CD4-positive, alpha-beta T cell (primary cell): ENCODE data around the gene MARCHF3. TPM values are rescaled to one million over a fixed set of nuclear protein-coding genes. Genes with fewer than 3 reads are reported as not detected.

ENCODE experiments used
- ATAC-seq: fragments of 200-7000 bp; cut with Tn5 transposase; one replicate; pipeline ENCODE4 v1.10.0; 2022; ENCODE audit warnings: mild to moderate bottlenecking; ENCODE audit not compliant: poor library complexity
- CTCF ChIA-PET: fragments of 350-600 bp; sonication (Branson Sonifier 250); formaldehyde crosslinking; loops from one replicate; lab custom pipeline; 2021; ENCODE audit warnings: antibody characterized with exemption, inconsistent platforms; lab: Charles Lee
- POLR2A ChIA-PET: fragments of 350-600 bp; sonication (Branson Sonifier 250); formaldehyde crosslinking; loops from one replicate; lab custom pipeline; 2021; ENCODE audit warnings: antibody characterized with exemption, inconsistent platforms; lab: Charles Lee
- DNase-seq, 14 experiments: peaks; one replicate each; pipeline ENCODE4 v3.0.0-alpha.2; 2013 to 2020; ENCODE audit warnings: mixed read lengths in 2 of 14
- H3K27ac ChIP-seq, 2 donors: one replicate each; pipeline versions ENCODE4 v1.5.1 to v1.7.0; 2013; ENCODE audit warnings: low read length in 2 of 2, low read depth in 1 of 2, mild to moderate bottlenecking in 1 of 2
- H3K27me3 ChIP-seq, 2 experiments: 1 replicate in 1 of 2; 2 replicates in 1 of 2; pipeline versions ENCODE4 v1.6.1 to v1.7.0; 2013; ENCODE audit warnings: low read length in 2 of 2, control low read depth in 1 of 2, mild to moderate bottlenecking in 1 of 2, moderate library complexity in 1 of 2; ENCODE audit not compliant: insufficient read depth in 2 of 2, control insufficient read depth in 1 of 2
- H3K36me3 ChIP-seq: one replicate; pipeline ENCODE4 v1.6.1; 2013; ENCODE audit warnings: low read length, control low read depth; ENCODE audit not compliant: insufficient read depth
- H3K4me1 ChIP-seq: one replicate; pipeline ENCODE4 v1.6.1; 2013; ENCODE audit warnings: low read length, control low read depth; ENCODE audit not compliant: insufficient read depth
- H3K4me3 ChIP-seq: one replicate; pipeline ENCODE4 v1.5.1; 2013; ENCODE audit warnings: mild to moderate bottlenecking, low read length, moderate library complexity
- H3K9me3 ChIP-seq, 2 experiments: 1 replicate in 1 of 2; 2 replicates in 1 of 2; pipeline versions ENCODE4 v1.6.1 to v1.7.0; 2013; ENCODE audit warnings: low read length in 2 of 2, mild to moderate bottlenecking in 2 of 2, control low read depth in 1 of 2, moderate library complexity in 1 of 2; ENCODE audit not compliant: control insufficient read depth in 1 of 2, insufficient read depth in 1 of 2
- H3K27ac Mint-ChIP-seq: one replicate; pipeline ENCODE4 v1.8.0; 2020; ENCODE audit warnings: mixed read lengths
- H3K27me3 Mint-ChIP-seq: one replicate; pipeline ENCODE4 v1.8.0; 2021; ENCODE audit warnings: mixed read lengths
- H3K36me3 Mint-ChIP-seq: one replicate; pipeline ENCODE4 v1.8.0; 2021; ENCODE audit warnings: low read depth, mixed read lengths
- H3K4me1 Mint-ChIP-seq: one replicate; pipeline ENCODE4 v1.8.0; 2021; ENCODE audit warnings: low read depth, mixed read lengths
- H3K4me3 Mint-ChIP-seq: one replicate; pipeline ENCODE4 v1.8.0; 2020; ENCODE audit warnings: mild to moderate bottlenecking, mixed read lengths
- H3K9me3 Mint-ChIP-seq: one replicate; pipeline ENCODE4 v1.8.0; 2020; ENCODE audit warnings: mixed read lengths
- intact Hi-C, 2 experiments: fragments of 100-400 bp; cut with DNase I in 1 of 2; cut with micrococcal nuclease in 1 of 2; formaldehyde crosslinking; loops; one replicate each; pipeline versions ENCODE4 v1.15.1 to v1.9.0; 2023 to 2025; cut with DNase I, micrococcal nuclease
- total RNA-seq, 174 experiments: library from RNA in 2 of 174; stranded (reverse) in 2 of 174; gene quantifications; one replicate each; pipeline ENCODE4 v1.2.3 and lab custom pipeline; 2021 to 2026
- TF ChIP-seq, protein P1 (sequence below): fragments of 200-600 bp; IDR thresholded peaks from one replicate; pipeline ENCODE4 v1.8.0; 2022; ENCODE audit warnings: antibody characterized with exemption, mild to moderate bottlenecking

Gene MARCHF3
- total RNA-seq, 2 experiments from 2014 or later, result 5.2 to 6.2 TPM

DNA sequence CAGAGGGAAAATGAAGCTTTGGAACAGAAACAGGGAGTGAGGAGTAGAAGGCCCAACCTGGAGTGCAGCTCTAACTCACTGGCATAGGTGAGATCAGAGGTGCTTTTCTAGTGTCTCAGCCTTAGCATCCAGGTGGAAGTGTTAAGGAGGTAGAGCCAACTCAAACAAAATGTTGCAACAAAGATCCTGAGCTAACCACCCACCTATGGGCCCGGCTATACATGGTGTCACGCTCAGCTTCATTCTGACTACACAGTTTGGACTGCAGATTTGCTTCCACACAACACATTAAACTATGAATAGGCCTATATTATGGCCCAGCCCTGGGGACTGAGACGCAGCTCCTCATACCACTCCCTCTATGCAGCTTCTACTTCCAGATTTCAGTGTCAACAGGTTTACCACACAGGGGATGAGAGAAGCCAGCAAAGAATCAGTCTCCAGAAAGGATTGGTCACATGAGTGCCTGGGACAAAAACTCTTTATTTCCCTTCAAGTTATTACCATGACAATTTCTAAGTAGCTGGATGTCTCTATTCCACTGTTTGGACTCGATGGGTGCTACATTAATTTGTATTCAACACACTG is 34.0 kb upstream of the MARCHF3 start:
- DNase-seq (no peak), ATAC-seq (no peak)
- no peak overlapping the region for H3K27ac Mint-ChIP-seq
- peaks cover 14% of the 10 kb centered on the region for H3K4me1 Mint-ChIP-seq
- TF ChIP-seq, protein P1, sequence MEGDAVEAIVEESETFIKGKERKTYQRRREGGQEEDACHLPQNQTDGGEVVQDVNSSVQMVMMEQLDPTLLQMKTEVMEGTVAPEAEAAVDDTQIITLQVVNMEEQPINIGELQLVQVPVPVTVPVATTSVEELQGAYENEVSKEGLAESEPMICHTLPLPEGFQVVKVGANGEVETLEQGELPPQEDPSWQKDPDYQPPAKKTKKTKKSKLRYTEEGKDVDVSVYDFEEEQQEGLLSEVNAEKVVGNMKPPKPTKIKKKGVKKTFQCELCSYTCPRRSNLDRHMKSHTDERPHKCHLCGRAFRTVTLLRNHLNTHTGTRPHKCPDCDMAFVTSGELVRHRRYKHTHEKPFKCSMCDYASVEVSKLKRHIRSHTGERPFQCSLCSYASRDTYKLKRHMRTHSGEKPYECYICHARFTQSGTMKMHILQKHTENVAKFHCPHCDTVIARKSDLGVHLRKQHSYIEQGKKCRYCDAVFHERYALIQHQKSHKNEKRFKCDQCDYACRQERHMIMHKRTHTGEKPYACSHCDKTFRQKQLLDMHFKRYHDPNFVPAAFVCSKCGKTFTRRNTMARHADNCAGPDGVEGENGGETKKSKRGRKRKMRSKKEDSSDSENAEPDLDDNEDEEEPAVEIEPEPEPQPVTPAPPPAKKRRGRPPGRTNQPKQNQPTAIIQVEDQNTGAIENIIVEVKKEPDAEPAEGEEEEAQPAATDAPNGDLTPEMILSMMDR, result no peak
- H3K27ac ChIP-seq, result no peak overlapping the region
- no peaks in the 10 kb centered on the region for H3K27me3 ChIP-seq
- H3K9me3 Mint-ChIP-seq, result no peaks in the 10 kb centered on the region
- peaks cover 26% of the 10 kb centered on the region for H3K36me3 Mint-ChIP-seq
- intact Hi-C loops, result no loop called here
- H3K9me3 ChIP-seq, result no peaks in the 10 kb centered on the region
- no peak overlapping the region for H3K4me3 Mint-ChIP-seq
- no peak overlapping the region for H3K4me3 ChIP-seq
- POLR2A ChIA-PET, result interaction anchor here (1.2 to 1.6 kb wide), 2 partner anchors 8 to 219 kb away, joined by 3 to 5 read pairs; no protein-coding TSS in a partner anchor
- H3K4me1 ChIP-seq, result no peaks in the 10 kb centered on the region
- CTCF ChIA-PET, result no interaction called here
- H3K27me3 Mint-ChIP-seq, result no peaks in the 10 kb centered on the region
- H3K36me3 ChIP-seq, result peaks cover 5% of the 10 kb centered on the region

DNA sequence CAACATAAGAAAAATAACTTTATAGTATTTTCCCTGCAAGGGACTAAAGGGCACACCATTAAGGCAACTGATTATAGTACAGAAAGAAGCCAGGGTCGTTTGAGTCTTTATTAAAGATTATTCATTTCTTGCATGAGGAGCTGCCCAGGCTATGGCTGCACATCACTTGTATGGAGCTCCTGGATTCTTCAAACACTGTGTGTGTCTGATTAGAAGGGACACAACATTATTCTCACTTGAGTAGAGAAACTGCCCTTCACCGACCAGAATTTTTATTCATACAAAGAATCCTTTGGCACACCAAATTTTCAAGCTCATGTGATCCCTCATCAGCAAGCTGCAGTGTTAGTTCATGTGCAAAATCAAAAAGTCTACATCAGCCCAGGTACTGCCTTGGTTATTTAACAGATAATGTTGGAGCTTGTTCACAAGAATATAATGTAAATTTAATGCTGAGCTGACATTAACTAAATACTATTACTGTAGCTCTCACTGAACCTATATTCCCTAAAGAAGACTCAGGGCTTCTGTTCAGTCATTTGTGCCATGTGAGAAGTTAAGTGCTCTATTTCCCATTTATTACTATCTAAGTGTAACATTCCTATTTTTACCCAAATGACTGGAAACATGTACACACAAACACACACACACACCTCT is 33.0 kb upstream of the MARCHF3 start:
- Histone ChIP-seq H3K27me3 (no peaks in the 10 kb centered on the region), H3K27ac (no peak overlapping the region), H3K36me3 (peaks cover 5% of the 10 kb centered on the region), H3K9me3 (no peaks in the 10 kb centered on the region), H3K4me3 (no peak overlapping the region), H3K4me1 (no peaks in the 10 kb centered on the region)
- ChIA-PET CTCF (no interaction called here), POLR2A (interaction anchor here (1.2 to 1.6 kb wide), 2 partner anchors 9 to 218 kb away, joined by 3 to 5 read pairs; no protein-coding TSS in a partner anchor)
- ATAC-seq (no peak), DNase-seq (no peak)
- Mint-ChIP-seq H3K27me3 (no peaks in the 10 kb centered on the region), H3K27ac (no peak overlapping the region), H3K4me3 (no peak overlapping the region), H3K9me3 (no peaks in the 10 kb centered on the region), H3K4me1 (peaks cover 5% of the 10 kb centered on the region), H3K36me3 (peaks cover 24% of the 10 kb centered on the region)
- TF ChIP-seq, protein P1, result no peak
- intact Hi-C loops, result no loop called here

DNA sequence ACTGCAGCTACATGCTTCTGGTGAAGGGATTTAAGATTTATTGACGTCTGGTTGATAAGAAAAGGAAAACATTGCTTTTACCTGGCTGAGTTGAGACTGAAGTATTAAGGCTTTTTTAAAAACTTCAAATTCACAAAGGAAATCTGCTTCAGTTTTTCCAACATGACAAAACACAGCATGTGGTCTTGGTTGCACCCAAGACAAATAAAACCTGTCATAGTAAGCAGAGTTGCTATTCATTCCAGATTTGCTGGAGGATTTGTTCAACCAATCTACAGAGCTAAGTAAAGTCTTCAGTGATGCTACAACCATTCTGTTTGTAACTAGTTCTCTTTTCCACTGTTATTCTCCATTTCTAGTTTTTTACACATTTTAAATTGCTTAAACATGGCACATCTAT is 31.6 kb upstream of the MARCHF3 start:
- TF ChIP-seq, protein P1, result no peak
- Histone ChIP-seq H3K27ac (no peak overlapping the region), H3K4me3 (no peak overlapping the region), H3K36me3 (peaks cover 5% of the 10 kb centered on the region), H3K27me3 (no peaks in the 10 kb centered on the region), H3K4me1 (no peaks in the 10 kb centered on the region), H3K9me3 (no peaks in the 10 kb centered on the region)
- Mint-ChIP-seq H3K4me3 (no peak overlapping the region), H3K36me3 (peaks cover 34% of the 10 kb centered on the region), H3K9me3 (no peaks in the 10 kb centered on the region), H3K27me3 (no peaks in the 10 kb centered on the region), H3K27ac (no peak overlapping the region), H3K4me1 (peaks cover 4% of the 10 kb centered on the region)
- ChIA-PET POLR2A (no interaction called here), CTCF (no interaction called here)
- DNase-seq, result no peak
- intact Hi-C loops, result no loop called here
- ATAC-seq, result no peak
